Measurements from ENCODE around the gene SLC16A6. TPM values are rescaled to one million over a fixed set of nuclear protein-coding genes. Genes with fewer than 3 reads are reported as not detected.

SLC16A6 gene
- total RNA-seq, 1 experiment from 2014 or later = 4.8 TPM

GRCh38 chr17:68238164-68238870 lies 52.6 kb downstream of the SLC16A6 start:
- POLR2A ChIA-PET = no interaction called here
- intact Hi-C loops (cut with micrococcal nuclease) = no loop called here
- Histone ChIP-seq H4K20me1 (ENCODE audit: insufficient read depth) (no peaks in the 10 kb centered on the region), H3K4me3 (replicated peaks in 1 of 2; ENCODE audit: low read depth in 1 of 2, low read length in 2 of 2) (no peak overlapping the region), H2AFZ (ENCODE audit: low read depth, low read length, poor library complexity, severe bottlenecking) (no peak overlapping the region), H3K4me1 (ENCODE audit: control insufficient read depth in 1 of 2, insufficient read depth in 2 of 2, low read length in 2 of 2) (peaks cover 4 to 26% of the 10 kb centered on the region in 2 experiments; a peak in 3 of 4 replicates), H3K27me3 (ENCODE audit: insufficient read depth, low read length) (no peaks in the 10 kb centered on the region), H3K79me2 (ENCODE audit: insufficient read depth, low read length) (no peaks in the 10 kb centered on the region), H3K36me3 (ENCODE audit: control insufficient read depth in 1 of 2, insufficient read depth in 2 of 2, low read length in 2 of 2) (no peaks in the 10 kb centered on the region), H3K9ac (ENCODE audit: low read length) (no peak overlapping the region), H3K4me2 (ENCODE audit: low read length) (no peak overlapping the region), H3K9me2 (ENCODE audit: insufficient read depth) (no peaks in the 10 kb centered on the region), H3K9me3 (ENCODE audit: control insufficient read depth in 1 of 2, insufficient read depth in 1 of 2, low read depth in 1 of 2, low read length in 2 of 2) (no peaks in the 10 kb centered on the region), H3K27ac (ENCODE audit: low read depth, low read length) (no peak overlapping the region)
- RAD21 ChIA-PET (ENCODE audit: low non-redundant PET in 1 of 2, low total read pairs in 2 of 2, uncharacterized antibody in 2 of 2, unreplicated experiment in 2 of 2) = no interaction called here
- TF ChIP-seq EZH2 (IDR thresholded peaks at IDR 0.05) (no peak), ELF1 (IDR thresholded peaks at IDR 0.05; ENCODE audit: borderline replicate concordance, low read depth) (no peak), TCF7L2 (IDR thresholded peaks at IDR 0.05; ENCODE audit: borderline replicate concordance, extremely low read depth, insufficient read depth, insufficient read length) (no peak), JUND (IDR thresholded peaks at IDR 0.05) (no peak), SP1 (IDR thresholded peaks at IDR 0.05; ENCODE audit: low read depth) (no peak), MAX (IDR thresholded peaks at IDR 0.05) (no peak), SIN3A (IDR thresholded peaks at IDR 0.05; ENCODE audit: low read depth) (no peak), FOSL1 (IDR thresholded peaks at IDR 0.05; ENCODE audit: low read depth) (no peak), CBX3 (IDR thresholded peaks at IDR 0.05; ENCODE audit: low read depth) (no peak), CEBPB (IDR thresholded peaks at IDR 0.05; ENCODE audit: low read depth) (no peak), SRF (IDR thresholded peaks at IDR 0.05; ENCODE audit: low read depth) (no peak), EZH2phosphoT487 (IDR thresholded peaks at IDR 0.05; ENCODE audit: borderline replicate concordance) (no peak), POLR2AphosphoS5 (IDR thresholded peaks at IDR 0.05; ENCODE audit: low read depth, low read length) (no peak)
- TF ChIP-seq, protein P1, sequence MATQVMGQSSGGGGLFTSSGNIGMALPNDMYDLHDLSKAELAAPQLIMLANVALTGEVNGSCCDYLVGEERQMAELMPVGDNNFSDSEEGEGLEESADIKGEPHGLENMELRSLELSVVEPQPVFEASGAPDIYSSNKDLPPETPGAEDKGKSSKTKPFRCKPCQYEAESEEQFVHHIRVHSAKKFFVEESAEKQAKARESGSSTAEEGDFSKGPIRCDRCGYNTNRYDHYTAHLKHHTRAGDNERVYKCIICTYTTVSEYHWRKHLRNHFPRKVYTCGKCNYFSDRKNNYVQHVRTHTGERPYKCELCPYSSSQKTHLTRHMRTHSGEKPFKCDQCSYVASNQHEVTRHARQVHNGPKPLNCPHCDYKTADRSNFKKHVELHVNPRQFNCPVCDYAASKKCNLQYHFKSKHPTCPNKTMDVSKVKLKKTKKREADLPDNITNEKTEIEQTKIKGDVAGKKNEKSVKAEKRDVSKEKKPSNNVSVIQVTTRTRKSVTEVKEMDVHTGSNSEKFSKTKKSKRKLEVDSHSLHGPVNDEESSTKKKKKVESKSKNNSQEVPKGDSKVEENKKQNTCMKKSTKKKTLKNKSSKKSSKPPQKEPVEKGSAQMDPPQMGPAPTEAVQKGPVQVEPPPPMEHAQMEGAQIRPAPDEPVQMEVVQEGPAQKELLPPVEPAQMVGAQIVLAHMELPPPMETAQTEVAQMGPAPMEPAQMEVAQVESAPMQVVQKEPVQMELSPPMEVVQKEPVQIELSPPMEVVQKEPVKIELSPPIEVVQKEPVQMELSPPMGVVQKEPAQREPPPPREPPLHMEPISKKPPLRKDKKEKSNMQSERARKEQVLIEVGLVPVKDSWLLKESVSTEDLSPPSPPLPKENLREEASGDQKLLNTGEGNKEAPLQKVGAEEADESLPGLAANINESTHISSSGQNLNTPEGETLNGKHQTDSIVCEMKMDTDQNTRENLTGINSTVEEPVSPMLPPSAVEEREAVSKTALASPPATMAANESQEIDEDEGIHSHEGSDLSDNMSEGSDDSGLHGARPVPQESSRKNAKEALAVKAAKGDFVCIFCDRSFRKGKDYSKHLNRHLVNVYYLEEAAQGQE (IDR thresholded peaks at IDR 0.05; ENCODE audit: low read depth) = no peak
- TF ChIP-seq, protein P2, sequence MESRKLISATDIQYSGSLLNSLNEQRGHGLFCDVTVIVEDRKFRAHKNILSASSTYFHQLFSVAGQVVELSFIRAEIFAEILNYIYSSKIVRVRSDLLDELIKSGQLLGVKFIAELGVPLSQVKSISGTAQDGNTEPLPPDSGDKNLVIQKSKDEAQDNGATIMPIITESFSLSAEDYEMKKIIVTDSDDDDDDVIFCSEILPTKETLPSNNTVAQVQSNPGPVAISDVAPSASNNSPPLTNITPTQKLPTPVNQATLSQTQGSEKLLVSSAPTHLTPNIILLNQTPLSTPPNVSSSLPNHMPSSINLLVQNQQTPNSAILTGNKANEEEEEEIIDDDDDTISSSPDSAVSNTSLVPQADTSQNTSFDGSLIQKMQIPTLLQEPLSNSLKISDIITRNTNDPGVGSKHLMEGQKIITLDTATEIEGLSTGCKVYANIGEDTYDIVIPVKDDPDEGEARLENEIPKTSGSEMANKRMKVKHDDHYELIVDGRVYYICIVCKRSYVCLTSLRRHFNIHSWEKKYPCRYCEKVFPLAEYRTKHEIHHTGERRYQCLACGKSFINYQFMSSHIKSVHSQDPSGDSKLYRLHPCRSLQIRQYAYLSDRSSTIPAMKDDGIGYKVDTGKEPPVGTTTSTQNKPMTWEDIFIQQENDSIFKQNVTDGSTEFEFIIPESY (IDR thresholded peaks at IDR 0.05; ENCODE audit: extremely low read depth, insufficient replicate concordance, low read length) = no peak
- TF ChIP-seq, protein P3, sequence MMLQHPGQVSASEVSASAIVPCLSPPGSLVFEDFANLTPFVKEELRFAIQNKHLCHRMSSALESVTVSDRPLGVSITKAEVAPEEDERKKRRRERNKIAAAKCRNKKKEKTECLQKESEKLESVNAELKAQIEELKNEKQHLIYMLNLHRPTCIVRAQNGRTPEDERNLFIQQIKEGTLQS (IDR thresholded peaks at IDR 0.05) = no peak
- ATAC-seq (no peak), DNase-seq (ENCODE audit: low read depth, low spot score) (no peak)
- CTCF ChIA-PET = no interaction called here
- BruUV-seq (replicated peaks) = no TSS peak
